IMR-90 (cell line): ENCODE measurements around the gene AAR2. TPM values are rescaled to one million over a fixed set of nuclear protein-coding genes. Genes with fewer than 3 reads are reported as not detected.

ENCODE experiments used
- ATAC-seq: fragments of 200-7000 bp; cut with Tn5 transposase; 2 replicates; pipeline ENCODE4 v1.9.1; 2020; ENCODE audit warnings: low read depth, mild to moderate bottlenecking, moderate library complexity
- BruUV-seq: library from RNA; stranded (reverse); fragments of 400-500 nt; replicated peaks from 2 replicates; lab custom pipeline; 2021; lab: Mats Ljungman, UMichigan
- CTCF ChIA-PET: fragments of 300-600 bp; formaldehyde crosslinking; extraction: SDS; loops from one replicate; lab custom pipeline; 2021; ENCODE audit warnings: antibody characterized with exemption; lab: Yijun Ruan, JAX
- POLR2A ChIA-PET: fragments of 300-600 bp; sonication (Branson Sonifier 250); formaldehyde crosslinking; loops from one replicate; lab custom pipeline; 2022; ENCODE audit warnings: antibody characterized with exemption; ENCODE audit not compliant: unreplicated experiment; lab: Charles Lee
- DNase-seq: peaks from one replicate; pipeline ENCODE4 v3.0.0; 2013
- H2AFZ ChIP-seq: replicated peaks from 2 replicates; pipeline ENCODE3; 2013; ENCODE audit warnings: low read length, mild to moderate bottlenecking; ENCODE audit not compliant: poor library complexity
- H2AK5ac ChIP-seq: 2 replicates; pipeline ENCODE4 v1.6.1; 2013; ENCODE audit warnings: low read depth, low read length, inconsistent platforms
- H2AK9ac ChIP-seq: replicated peaks from 2 replicates; pipeline ENCODE3; 2013; ENCODE audit warnings: mild to moderate bottlenecking, low read depth, low read length, moderate library complexity; ENCODE audit not compliant: poor library complexity
- H2BK120ac ChIP-seq: 2 replicates; pipeline ENCODE4 v1.6.1; 2013; ENCODE audit warnings: low read depth, low read length, inconsistent platforms
- H2BK15ac ChIP-seq: 3 replicates; pipeline ENCODE4 v1.6.1; 2013; ENCODE audit warnings: low read depth, low read length, inconsistent platforms
- H2BK20ac ChIP-seq: 2 replicates; pipeline ENCODE4 v1.6.1; 2013; ENCODE audit warnings: low read depth, mild to moderate bottlenecking, inconsistent platforms, low read length, moderate library complexity
- H2BK5ac ChIP-seq: 2 replicates; pipeline ENCODE4 v1.6.1; 2013; ENCODE audit warnings: mild to moderate bottlenecking, low read depth, low read length, inconsistent platforms; ENCODE audit not compliant: poor library complexity, severe bottlenecking
- H3K14ac ChIP-seq: replicated peaks from 2 replicates; pipeline ENCODE4 v1.6.1; 2013; ENCODE audit warnings: low read depth, low read length, inconsistent platforms
- H3K18ac ChIP-seq: 2 replicates; pipeline ENCODE4 v1.6.1; 2013; ENCODE audit warnings: low read depth, low read length, control low read depth
- H3K23ac ChIP-seq: 2 replicates; pipeline ENCODE4 v1.6.1; 2013; ENCODE audit warnings: low read depth, low read length, inconsistent platforms
- H3K27ac ChIP-seq: 2 replicates; pipeline ENCODE4 v1.5.1; 2013; ENCODE audit warnings: mild to moderate bottlenecking, control low read depth, low read length; ENCODE audit not compliant: insufficient read depth
- H3K27me3 ChIP-seq: 2 replicates; pipeline ENCODE4 v1.6.1; 2013; ENCODE audit warnings: low read length; ENCODE audit not compliant: control insufficient read depth, insufficient read depth
- H3K36me3 ChIP-seq: 2 replicates; pipeline ENCODE4 v1.6.1; 2013; ENCODE audit warnings: low read length, mixed read lengths; ENCODE audit not compliant: control insufficient read depth, insufficient read depth
- H3K4ac ChIP-seq: 2 replicates; pipeline ENCODE4 v1.6.1; 2013; ENCODE audit warnings: low read depth, low read length, inconsistent platforms
- H3K4me1 ChIP-seq: 2 replicates; pipeline ENCODE4 v1.6.1; 2013; ENCODE audit warnings: low read length, mixed read lengths; ENCODE audit not compliant: control insufficient read depth, insufficient read depth
- H3K4me2 ChIP-seq: 2 replicates; pipeline ENCODE4 v1.6.1; 2013; ENCODE audit warnings: low read depth, mild to moderate bottlenecking, control low read depth, low read length, moderate library complexity
- H3K4me3 ChIP-seq: 2 replicates; pipeline ENCODE4 v1.5.1; 2013; ENCODE audit warnings: low read depth, mild to moderate bottlenecking, control low read depth, low read length, moderate library complexity; ENCODE audit not compliant: insufficient read depth
- H3K56ac ChIP-seq: 2 replicates; pipeline ENCODE4 v1.6.1; 2013; ENCODE audit warnings: low read length, inconsistent platforms; ENCODE audit not compliant: insufficient read depth; ENCODE audit errors: extremely low read depth
- H3K79me1 ChIP-seq, 2 experiments: 2 replicates each; pipeline ENCODE4 v1.6.1; 2013; ENCODE audit warnings: low read length in 2 of 2, inconsistent platforms in 1 of 2, low read depth in 1 of 2
- H3K9ac ChIP-seq: 2 replicates; pipeline ENCODE4 v1.6.1; 2013; ENCODE audit warnings: low read depth, low read length, control low read depth
- H3K9me1 ChIP-seq: 2 replicates; pipeline ENCODE4 v1.6.1; 2013; ENCODE audit warnings: low read length, inconsistent platforms; ENCODE audit not compliant: insufficient read depth
- H3K9me3 ChIP-seq: 2 replicates; pipeline ENCODE4 v1.6.1; 2013; ENCODE audit warnings: low read length; ENCODE audit not compliant: control insufficient read depth, insufficient read depth
- H4K20me1 ChIP-seq: 2 replicates; pipeline ENCODE4 v1.6.1; 2013; ENCODE audit warnings: low read length, inconsistent platforms; ENCODE audit not compliant: insufficient read depth
- H4K5ac ChIP-seq: 2 replicates; pipeline ENCODE4 v1.6.1; 2013; ENCODE audit warnings: mild to moderate bottlenecking, low read depth, low read length, control low read depth
- H4K8ac ChIP-seq, 2 experiments: 2 replicates each; pipeline ENCODE4 v1.6.1; 2013; ENCODE audit warnings: low read depth in 2 of 2, low read length in 2 of 2, control low read depth in 1 of 2, inconsistent platforms in 1 of 2
- H4K91ac ChIP-seq: 2 replicates; pipeline ENCODE4 v1.6.1; 2013; ENCODE audit warnings: low read depth, low read length, inconsistent platforms; ENCODE audit not compliant: insufficient read depth
- CHD1 ChIP-seq: IDR thresholded peaks from 2 replicates; pipeline ENCODE4 v1.6.1; 2012; ENCODE audit warnings: low read depth, low read length, improper control_type of control experiment
- NFE2L2 ChIP-seq: fragments of 150-350 bp; IDR thresholded peaks from 2 replicates; pipeline ENCODE4 v1.6.1; 2016; ENCODE audit warnings: low read depth, mild to moderate bottlenecking, low read length
- POLR2A ChIP-seq: IDR thresholded peaks from 2 replicates; pipeline ENCODE4 v1.6.1; 2012; ENCODE audit warnings: mild to moderate bottlenecking, low read depth, low read length
- RAD21 ChIP-seq: IDR thresholded peaks from 2 replicates; pipeline ENCODE4 v1.6.1; 2012; ENCODE audit warnings: low read length, improper control_type of control experiment
- RFX5 ChIP-seq: IDR thresholded peaks from 2 replicates; pipeline ENCODE4 v1.8.0; 2012; ENCODE audit warnings: low read depth, mild to moderate bottlenecking, low read length, moderate library complexity
- SMC3 ChIP-seq: fragments of 150-350 bp; IDR thresholded peaks from 2 replicates; pipeline ENCODE4 v1.6.1; 2016; ENCODE audit warnings: low read depth, mild to moderate bottlenecking, antibody characterized with exemption, low read length, moderate library complexity
- WGBS, 2 experiments: methylation state at CpG; one replicate each; pipeline versions ENCODE4 v1.1.5 to v1.1.7; 2013; ENCODE audit warnings: missing lambda C conversion rate in 2 of 2; ENCODE audit not compliant: insufficient read length in 1 of 2; ENCODE audit errors: extremely low coverage in 2 of 2; 5-methylcytosine and 5-hydroxymethylcytosine counted together
- dilution Hi-C: fragments of 300-500 bp; cut with HindIII; formaldehyde crosslinking; loops from one replicate; pipeline ENCODE4 v1.14.3; 2018; ENCODE audit warnings: low sequenced_read_pairs; ENCODE audit not compliant: unreplicated experiment
- in situ Hi-C: fragments of 300-500 bp; cut with MboI; formaldehyde crosslinking; loops from 3 replicates; pipeline ENCODE4 v1.14.3; 2019; ENCODE audit warnings: low sequenced_read_pairs, inconsistent platforms, mixed read lengths
- intact Hi-C: fragments of 100-400 bp; cut with micrococcal nuclease; formaldehyde crosslinking; loops from 2 replicates; pipeline ENCODE4 v1.10.0; 2022
- polyA plus RNA-seq, 3 experiments: library from polyadenylated mRNA; depleted of rRNA; stranded (reverse); fragments of >200 nt; gene quantifications; 2 replicates each; pipeline ENCODE4 v1.2.3, GENCODE V29; 2012; ENCODE audit warnings: low replicate concordance in 1 of 3
- total RNA-seq: library from RNA; depleted of rRNA; stranded (reverse); fragments of >200 nt; gene quantifications from 2 replicates; pipeline ENCODE4 v1.2.3, GENCODE V29; 2012
- TF ChIP-seq, protein P1 (sequence below): conservative IDR thresholded peaks from 2 replicates; pipeline ENCODE4 v1.5.1; 2012; ENCODE audit warnings: mild to moderate bottlenecking, low read depth, low read length, improper control_type of control experiment
- TF ChIP-seq, protein P2 (sequence below): fragments of 150-350 bp; IDR thresholded peaks from 2 replicates; pipeline ENCODE4 v1.6.1; 2017; ENCODE audit warnings: mild to moderate bottlenecking, antibody characterized with exemption, low read length, low read depth

AAR2 gene
- total and polyA plus RNA-seq, 2 of the 4 experiments (the other 2 are of a cell fraction): 28.2 to 35.8 TPM

- Histone ChIP-seq H3K9ac (no peak overlapping the region), H2BK20ac (no peak overlapping the region), H4K91ac (no peak overlapping the region), H3K14ac (no peak overlapping the region), H3K4ac (no peak overlapping the region), H3K27ac (no peak overlapping the region), H3K79me1 (no peaks in the 10 kb centered on the region), H4K8ac (no peak overlapping the region), H2BK5ac (no peak overlapping the region), H3K9me3 (no peaks in the 10 kb centered on the region), H2BK120ac (no peak overlapping the region), H4K20me1 (no peaks in the 10 kb centered on the region), H3K4me1 (no peaks in the 10 kb centered on the region), H3K27me3 (peaks cover 26% of the 10 kb centered on the region), H3K4me2 (no peak overlapping the region), H2AFZ (no peak overlapping the region), H3K56ac (no peak overlapping the region), H3K23ac (no peak overlapping the region), H3K18ac (no peak overlapping the region), H2AK9ac (no peak overlapping the region), H2BK15ac (no peak overlapping the region), H2AK5ac (no peak overlapping the region), H3K9me1 (no peaks in the 10 kb centered on the region), H3K4me3 (no peak overlapping the region), H4K5ac (no peak overlapping the region), H3K36me3 (no peaks in the 10 kb centered on the region)
- dilution Hi-C loops: no loop called here
- ATAC-seq (no peak), DNase-seq (no peak)
- intact Hi-C loops: no loop called here
- WGBS, 2 experiments: no CpG with 5 or more reads among the region's 6 CpGs
- CTCF ChIA-PET: no interaction called here
- POLR2A ChIA-PET: no interaction called here
- in situ Hi-C loops: no loop called here
- TF ChIP-seq RAD21: no peak
- no peak for TF ChIP-seq SMC3
- TF ChIP-seq, protein P1, sequence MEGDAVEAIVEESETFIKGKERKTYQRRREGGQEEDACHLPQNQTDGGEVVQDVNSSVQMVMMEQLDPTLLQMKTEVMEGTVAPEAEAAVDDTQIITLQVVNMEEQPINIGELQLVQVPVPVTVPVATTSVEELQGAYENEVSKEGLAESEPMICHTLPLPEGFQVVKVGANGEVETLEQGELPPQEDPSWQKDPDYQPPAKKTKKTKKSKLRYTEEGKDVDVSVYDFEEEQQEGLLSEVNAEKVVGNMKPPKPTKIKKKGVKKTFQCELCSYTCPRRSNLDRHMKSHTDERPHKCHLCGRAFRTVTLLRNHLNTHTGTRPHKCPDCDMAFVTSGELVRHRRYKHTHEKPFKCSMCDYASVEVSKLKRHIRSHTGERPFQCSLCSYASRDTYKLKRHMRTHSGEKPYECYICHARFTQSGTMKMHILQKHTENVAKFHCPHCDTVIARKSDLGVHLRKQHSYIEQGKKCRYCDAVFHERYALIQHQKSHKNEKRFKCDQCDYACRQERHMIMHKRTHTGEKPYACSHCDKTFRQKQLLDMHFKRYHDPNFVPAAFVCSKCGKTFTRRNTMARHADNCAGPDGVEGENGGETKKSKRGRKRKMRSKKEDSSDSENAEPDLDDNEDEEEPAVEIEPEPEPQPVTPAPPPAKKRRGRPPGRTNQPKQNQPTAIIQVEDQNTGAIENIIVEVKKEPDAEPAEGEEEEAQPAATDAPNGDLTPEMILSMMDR: no peak
- no peak for TF ChIP-seq RFX5
- no peak for TF ChIP-seq CHD1
- TF ChIP-seq, protein P2, sequence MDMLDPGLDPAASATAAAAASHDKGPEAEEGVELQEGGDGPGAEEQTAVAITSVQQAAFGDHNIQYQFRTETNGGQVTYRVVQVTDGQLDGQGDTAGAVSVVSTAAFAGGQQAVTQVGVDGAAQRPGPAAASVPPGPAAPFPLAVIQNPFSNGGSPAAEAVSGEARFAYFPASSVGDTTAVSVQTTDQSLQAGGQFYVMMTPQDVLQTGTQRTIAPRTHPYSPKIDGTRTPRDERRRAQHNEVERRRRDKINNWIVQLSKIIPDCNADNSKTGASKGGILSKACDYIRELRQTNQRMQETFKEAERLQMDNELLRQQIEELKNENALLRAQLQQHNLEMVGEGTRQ: no peak
- TF ChIP-seq NFE2L2: no peak
- no peak for TF ChIP-seq POLR2A
- no TSS peak for BruUV-seq
Measured at GRCh38 chr20:36266189-36266588, 29.9 kb downstream of the AAR2 start.
